ENCODE measurements around the gene SLC9A9. TPM values are rescaled to one million over a fixed set of nuclear protein-coding genes. Genes with fewer than 3 reads are reported as not detected.

The SLC9A9 gene
- total RNA-seq, 2 experiments from 2014 or later, result 1.3 to 1.6 TPM

GRCh38 chr3:143351895-143352608 lies 496.2 kb downstream of the SLC9A9 start:
- Mint-ChIP-seq H3K4me3 (no peak overlapping the region), H3K9me3 (no peaks in the 10 kb centered on the region), H3K27me3 (no peaks in the 10 kb centered on the region), H3K27ac (no peak overlapping the region), H3K36me3 (no peaks in the 10 kb centered on the region), H3K4me1 (ENCODE audit: low read depth) (peaks cover 24% of the 10 kb centered on the region)
- POLR2A ChIA-PET, result no interaction called here
- intact Hi-C loops (cut with micrococcal nuclease), result no loop called here
- DNase-seq, result no peak
- CTCF ChIA-PET, result no interaction called here

GRCh38 chr3:143351354-143351753 lies 496.9 kb downstream of the SLC9A9 start:
- H3K9me3 Mint-ChIP-seq, result no peaks in the 10 kb centered on the region
- H3K27me3 Mint-ChIP-seq, result no peaks in the 10 kb centered on the region
- H3K4me3 Mint-ChIP-seq, result no peak overlapping the region
- intact Hi-C loops (cut with micrococcal nuclease), result no loop called here
- ChIA-PET POLR2A (no interaction called here), CTCF (no interaction called here)
- peaks cover 24% of the 10 kb centered on the region for H3K4me1 Mint-ChIP-seq (ENCODE audit: low read depth)
- no peaks in the 10 kb centered on the region for H3K36me3 Mint-ChIP-seq
- DNase-seq, result no peak
- no peak overlapping the region for H3K27ac Mint-ChIP-seq

- ChIA-PET CTCF (no interaction called here), POLR2A (no interaction called here)
- Mint-ChIP-seq H3K27me3 (no peaks in the 10 kb centered on the region), H3K27ac (no peak overlapping the region), H3K4me3 (no peak overlapping the region), H3K36me3 (no peaks in the 10 kb centered on the region), H3K4me1 (ENCODE audit: low read depth) (peaks cover 36% of the 10 kb centered on the region), H3K9me3 (no peaks in the 10 kb centered on the region)
- peak; percentile 16 for DNase-seq
- intact Hi-C loops (cut with micrococcal nuclease), result loop anchor here (5.0 kb wide), 1 partner anchor 227 kb away; no protein-coding TSS in a partner anchor
Observed at GRCh38 chr3:143349455-143349854, 498.8 kb downstream of the SLC9A9 start.

- H3K4me3 Mint-ChIP-seq, result no peak overlapping the region
Observed at GRCh38 chr3:143348486-143349327, 499.6 kb downstream of the SLC9A9 start.

GRCh38 chr3:143344516-143345165 lies 503.6 kb downstream of the SLC9A9 start:
- Mint-ChIP-seq H3K9me3 (no peaks in the 10 kb centered on the region), H3K27me3 (no peaks in the 10 kb centered on the region), H3K4me1 (ENCODE audit: low read depth) (peaks cover 28% of the 10 kb centered on the region), H3K27ac (no peak overlapping the region), H3K36me3 (no peaks in the 10 kb centered on the region), H3K4me3 (no peak overlapping the region)
- CTCF ChIA-PET, result interaction anchor here (1.2 kb wide), 1 partner anchor 224 kb away, joined by 4 read pairs; no protein-coding TSS in a partner anchor
- no peak for DNase-seq
- POLR2A ChIA-PET, result no interaction called here
- intact Hi-C loops (cut with micrococcal nuclease), result loop anchor here (5.0 kb wide), 1 partner anchor 222 kb away; no protein-coding TSS in a partner anchor

More at GRCh38 chr3:143348486-143349327, 499.6 kb downstream of the SLC9A9 start:
- Mint-ChIP-seq H3K36me3 (no peaks in the 10 kb centered on the region), H3K27ac (no peak overlapping the region), H3K4me1 (ENCODE audit: low read depth) (peaks cover 36% of the 10 kb centered on the region), H3K9me3 (no peaks in the 10 kb centered on the region), H3K27me3 (no peaks in the 10 kb centered on the region)
- no peak for DNase-seq
- CTCF ChIA-PET, result interaction anchor here (0.5 to 1.5 kb wide), 2 partner anchors 14 to 314 kb away, joined by 3 to 6 read pairs; no protein-coding TSS in a partner anchor
- intact Hi-C loops (cut with micrococcal nuclease), result loop anchor here (5.0 kb wide), 1 partner anchor 226 kb away; no protein-coding TSS in a partner anchor
- POLR2A ChIA-PET, result no interaction called here

GRCh38 chr3:143343944-143344343 lies 504.3 kb downstream of the SLC9A9 start:
- CTCF ChIA-PET, result interaction anchor here (1.2 kb wide), 1 partner anchor 223 kb away, joined by 4 read pairs; no protein-coding TSS in a partner anchor
- DNase-seq, result no peak
- Mint-ChIP-seq H3K4me3 (no peak overlapping the region), H3K36me3 (no peaks in the 10 kb centered on the region), H3K9me3 (no peaks in the 10 kb centered on the region), H3K27ac (no peak overlapping the region), H3K27me3 (no peaks in the 10 kb centered on the region), H3K4me1 (ENCODE audit: low read depth) (peaks cover 21% of the 10 kb centered on the region)
- intact Hi-C loops (cut with micrococcal nuclease), result no loop called here
- POLR2A ChIA-PET, result no interaction called here

- no peaks in the 10 kb centered on the region for H3K9me3 Mint-ChIP-seq
- POLR2A ChIA-PET, result no interaction called here
- H3K27me3 Mint-ChIP-seq, result no peaks in the 10 kb centered on the region
- H3K4me3 Mint-ChIP-seq, result no peak overlapping the region
- CTCF ChIA-PET, result interaction anchor here (1.2 kb wide), 1 partner anchor 222 kb away, joined by 4 read pairs; no protein-coding TSS in a partner anchor
- intact Hi-C loops (cut with micrococcal nuclease), result no loop called here
- H3K36me3 Mint-ChIP-seq, result no peaks in the 10 kb centered on the region
- peaks cover 13% of the 10 kb centered on the region for H3K4me1 Mint-ChIP-seq (ENCODE audit: low read depth)
- DNase-seq, result no peak
- no peak overlapping the region for H3K27ac Mint-ChIP-seq
Observed at GRCh38 chr3:143343031-143343430, 505.2 kb downstream of the SLC9A9 start.

- no peak overlapping the region for H3K27ac Mint-ChIP-seq
- ChIA-PET CTCF (no interaction called here), POLR2A (interaction anchor here (0.5 kb wide), 1 partner anchor 348 kb away, joined by 3 read pairs; no protein-coding TSS in a partner anchor)
- no peak for DNase-seq
- no peaks in the 10 kb centered on the region for H3K9me3 Mint-ChIP-seq
- no peaks in the 10 kb centered on the region for H3K36me3 Mint-ChIP-seq
- H3K27me3 Mint-ChIP-seq, result no peaks in the 10 kb centered on the region
- intact Hi-C loops (cut with micrococcal nuclease), result no loop called here
- peaks cover under 1% of the 10 kb centered on the region for H3K4me1 Mint-ChIP-seq (ENCODE audit: low read depth)
- H3K4me3 Mint-ChIP-seq, result no peak overlapping the region
Observed at GRCh38 chr3:143339451-143339850, 508.8 kb downstream of the SLC9A9 start.

- no peak overlapping the region for H3K4me3 Mint-ChIP-seq
- POLR2A ChIA-PET, result no interaction called here
- intact Hi-C loops (cut with micrococcal nuclease), result no loop called here
- no peaks in the 10 kb centered on the region for H3K9me3 Mint-ChIP-seq
- CTCF ChIA-PET, result no interaction called here
- no peaks in the 10 kb centered on the region for H3K4me1 Mint-ChIP-seq (ENCODE audit: low read depth)
- no peaks in the 10 kb centered on the region for H3K27me3 Mint-ChIP-seq
- H3K36me3 Mint-ChIP-seq, result no peaks in the 10 kb centered on the region
- H3K27ac Mint-ChIP-seq, result no peak overlapping the region
- no peak for DNase-seq
Observed at GRCh38 chr3:143337387-143337786, 510.9 kb downstream of the SLC9A9 start.

- H3K36me3 Mint-ChIP-seq, result no peaks in the 10 kb centered on the region
- ChIA-PET CTCF (no interaction called here), POLR2A (no interaction called here)
- H3K9me3 Mint-ChIP-seq, result no peaks in the 10 kb centered on the region
- H3K27me3 Mint-ChIP-seq, result no peaks in the 10 kb centered on the region
- intact Hi-C loops (cut with micrococcal nuclease), result no loop called here
- H3K4me1 Mint-ChIP-seq (ENCODE audit: low read depth), result no peaks in the 10 kb centered on the region
- DNase-seq, result no peak
- H3K27ac Mint-ChIP-seq, result no peak overlapping the region
- no peak overlapping the region for H3K4me3 Mint-ChIP-seq
Observed at GRCh38 chr3:143334231-143334630, 514.0 kb downstream of the SLC9A9 start.

- H3K36me3 Mint-ChIP-seq, result no peaks in the 10 kb centered on the region
- intact Hi-C loops (cut with micrococcal nuclease), result no loop called here
- no peaks in the 10 kb centered on the region for H3K9me3 Mint-ChIP-seq
- H3K4me1 Mint-ChIP-seq (ENCODE audit: low read depth), result no peaks in the 10 kb centered on the region
- DNase-seq, result no peak
- no peaks in the 10 kb centered on the region for H3K27me3 Mint-ChIP-seq
- no peak overlapping the region for H3K4me3 Mint-ChIP-seq
- no peak overlapping the region for H3K27ac Mint-ChIP-seq
- ChIA-PET POLR2A (no interaction called here), CTCF (no interaction called here)
Observed at GRCh38 chr3:143333367-143333766, 514.9 kb downstream of the SLC9A9 start.

GRCh38 chr3:143332026-143332425 lies 516.2 kb downstream of the SLC9A9 start:
- CTCF ChIA-PET, result no interaction called here
- no peaks in the 10 kb centered on the region for H3K4me1 Mint-ChIP-seq (ENCODE audit: low read depth)
- intact Hi-C loops (cut with micrococcal nuclease), result no loop called here
- POLR2A ChIA-PET, result no interaction called here
- DNase-seq, result no peak
- H3K4me3 Mint-ChIP-seq, result no peak overlapping the region
- no peaks in the 10 kb centered on the region for H3K27me3 Mint-ChIP-seq
- H3K36me3 Mint-ChIP-seq, result no peaks in the 10 kb centered on the region
- H3K9me3 Mint-ChIP-seq, result no peaks in the 10 kb centered on the region
- no peak overlapping the region for H3K27ac Mint-ChIP-seq
